ENCODE data around the gene PPFIA1. TPM values are rescaled to one million over a fixed set of nuclear protein-coding genes. Genes with fewer than 3 reads are reported as not detected.

Gene PPFIA1
- total RNA-seq, 6 experiments from 2014 or later: 29.4 to 40.0 (median 32.7) TPM

DNA sequence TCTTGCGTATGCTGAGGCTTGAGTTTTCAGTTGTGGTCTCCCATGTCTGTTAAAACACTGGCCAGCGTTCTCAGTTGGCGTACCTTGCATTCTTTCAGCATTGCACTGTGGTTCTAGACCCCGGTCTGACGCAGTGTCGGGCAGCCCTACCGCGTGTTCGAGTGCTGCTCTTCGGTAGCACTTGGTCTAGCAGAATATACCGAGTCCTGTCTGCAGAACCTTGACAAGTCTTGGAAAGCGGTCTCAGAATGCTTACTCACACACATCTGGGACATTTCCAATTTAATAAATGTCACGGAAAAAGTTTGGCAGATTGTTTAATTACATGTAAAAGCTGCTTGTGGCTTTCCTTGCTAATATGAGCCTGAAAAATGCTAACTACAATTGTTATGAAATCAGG is 32.6 kb downstream of the PPFIA1 start:
- TF ChIP-seq, protein P1, sequence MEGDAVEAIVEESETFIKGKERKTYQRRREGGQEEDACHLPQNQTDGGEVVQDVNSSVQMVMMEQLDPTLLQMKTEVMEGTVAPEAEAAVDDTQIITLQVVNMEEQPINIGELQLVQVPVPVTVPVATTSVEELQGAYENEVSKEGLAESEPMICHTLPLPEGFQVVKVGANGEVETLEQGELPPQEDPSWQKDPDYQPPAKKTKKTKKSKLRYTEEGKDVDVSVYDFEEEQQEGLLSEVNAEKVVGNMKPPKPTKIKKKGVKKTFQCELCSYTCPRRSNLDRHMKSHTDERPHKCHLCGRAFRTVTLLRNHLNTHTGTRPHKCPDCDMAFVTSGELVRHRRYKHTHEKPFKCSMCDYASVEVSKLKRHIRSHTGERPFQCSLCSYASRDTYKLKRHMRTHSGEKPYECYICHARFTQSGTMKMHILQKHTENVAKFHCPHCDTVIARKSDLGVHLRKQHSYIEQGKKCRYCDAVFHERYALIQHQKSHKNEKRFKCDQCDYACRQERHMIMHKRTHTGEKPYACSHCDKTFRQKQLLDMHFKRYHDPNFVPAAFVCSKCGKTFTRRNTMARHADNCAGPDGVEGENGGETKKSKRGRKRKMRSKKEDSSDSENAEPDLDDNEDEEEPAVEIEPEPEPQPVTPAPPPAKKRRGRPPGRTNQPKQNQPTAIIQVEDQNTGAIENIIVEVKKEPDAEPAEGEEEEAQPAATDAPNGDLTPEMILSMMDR (IDR thresholded peaks at IDR 0.05): no peak
- H3K4me1 Mint-ChIP-seq (ENCODE audit: low read depth): peaks cover 51% of the 10 kb centered on the region
- H3K27ac Mint-ChIP-seq: no peak overlapping the region
- H3K9me3 Mint-ChIP-seq: no peaks in the 10 kb centered on the region
- DNase-seq: no peak
- H3K4me3 Mint-ChIP-seq: no peak overlapping the region
- H3K36me3 Mint-ChIP-seq (ENCODE audit: low read depth): 0 out of 2 replicates have a peak, but pooled peaks cover 4% of the 10 kb centered on the region
- H3K27me3 Mint-ChIP-seq (ENCODE audit: insufficient read depth): peaks cover 1% of the 10 kb centered on the region; the same call in 1 of the 2 replicates

DNA sequence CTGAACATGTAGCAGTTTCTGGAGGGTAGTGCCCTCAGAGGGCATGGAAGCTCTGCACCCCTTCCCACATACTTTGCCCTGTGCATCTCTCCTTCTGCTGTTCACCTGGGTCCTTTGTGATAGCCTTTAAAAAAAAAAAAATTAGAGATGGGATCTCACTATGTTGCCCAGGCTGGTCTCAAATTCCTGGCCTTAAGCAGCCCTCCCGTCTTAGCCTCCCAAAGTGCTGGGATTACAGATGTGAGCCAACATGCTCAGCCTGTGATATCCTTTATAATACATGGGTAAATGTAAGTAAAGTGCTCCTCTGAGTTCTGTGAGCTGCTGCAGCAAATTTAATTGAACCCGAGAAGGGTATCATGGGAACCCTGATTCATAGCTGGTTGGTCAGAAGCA is 33.7 kb downstream of the PPFIA1 start:
- Mint-ChIP-seq H3K27ac (no peak overlapping the region), H3K4me1 (ENCODE audit: low read depth) (peaks cover 44% of the 10 kb centered on the region), H3K27me3 (ENCODE audit: insufficient read depth) (peaks cover 1% of the 10 kb centered on the region; the same call in 1 of the 2 replicates), H3K4me3 (no peak overlapping the region), H3K9me3 (no peaks in the 10 kb centered on the region), H3K36me3 (ENCODE audit: low read depth) (0 out of 2 replicates have a peak, but pooled peaks cover 4% of the 10 kb centered on the region)
- TF ChIP-seq, protein P1 (IDR thresholded peaks at IDR 0.05): no peak
- no peak for DNase-seq

DNA sequence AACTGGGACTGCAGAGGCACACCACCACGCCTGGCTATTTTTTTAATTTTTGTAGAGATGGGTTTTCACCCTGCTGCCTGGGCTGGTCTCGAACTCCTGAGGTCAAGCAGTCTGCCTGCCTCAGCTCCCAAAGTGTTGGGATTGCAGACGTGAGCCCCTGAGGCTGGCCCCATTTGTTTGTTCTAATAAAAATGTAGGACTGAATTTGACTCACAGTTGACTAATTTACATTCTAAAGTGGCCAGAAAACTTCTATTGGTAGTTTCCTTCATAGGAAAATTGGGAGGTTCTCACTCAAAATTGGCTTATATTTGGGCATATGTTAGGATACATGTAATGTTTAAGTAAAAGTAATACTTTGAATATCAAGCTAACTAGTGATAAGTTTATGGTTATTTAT is 35.0 kb downstream of the PPFIA1 start:
- TF ChIP-seq, protein P1 (IDR thresholded peaks at IDR 0.05): no peak
- no peak for DNase-seq
- peaks cover 44% of the 10 kb centered on the region for H3K4me1 Mint-ChIP-seq (ENCODE audit: low read depth)
- peaks cover 9% of the 10 kb centered on the region; the same call in 1 of the 2 replicates for H3K36me3 Mint-ChIP-seq (ENCODE audit: low read depth)
- no peak overlapping the region for H3K4me3 Mint-ChIP-seq
- no peak overlapping the region for H3K27ac Mint-ChIP-seq
- peaks cover 1% of the 10 kb centered on the region; the same call in 1 of the 2 replicates for H3K27me3 Mint-ChIP-seq (ENCODE audit: insufficient read depth)
- no peaks in the 10 kb centered on the region for H3K9me3 Mint-ChIP-seq

DNA sequence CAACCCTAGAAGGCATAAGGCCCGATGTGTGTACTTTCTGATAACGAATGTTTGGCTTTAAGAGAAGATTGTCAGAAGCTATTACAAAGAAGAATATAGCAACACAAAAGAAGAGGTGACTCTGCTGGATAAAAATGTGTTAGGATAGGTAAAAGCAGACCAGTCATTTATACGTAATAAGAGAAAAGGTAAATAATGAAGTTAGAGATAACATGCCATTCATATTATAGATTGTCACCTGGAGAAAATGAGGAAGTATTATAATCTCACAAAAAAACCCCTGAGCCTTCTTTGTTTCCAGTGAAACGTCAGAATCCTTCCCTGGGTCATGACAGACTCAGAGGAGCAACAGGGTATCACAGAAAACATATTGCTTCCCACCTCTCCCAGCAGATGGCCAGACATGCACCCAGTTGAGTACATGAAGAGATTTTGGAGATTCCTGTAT is 36.1 kb downstream of the PPFIA1 start:
- no peaks in the 10 kb centered on the region for H3K27me3 Mint-ChIP-seq (ENCODE audit: insufficient read depth)
- peaks cover 5% of the 10 kb centered on the region; the same call in 1 of the 2 replicates for H3K36me3 Mint-ChIP-seq (ENCODE audit: low read depth)
- TF ChIP-seq, protein P1 (IDR thresholded peaks at IDR 0.05): no peak
- H3K4me1 Mint-ChIP-seq (ENCODE audit: low read depth): peaks cover 48% of the 10 kb centered on the region
- no peak for DNase-seq
- H3K4me3 Mint-ChIP-seq: no peak overlapping the region
- H3K27ac Mint-ChIP-seq: peak overlapping the region; percentile 53
- H3K9me3 Mint-ChIP-seq: no peaks in the 10 kb centered on the region

DNA sequence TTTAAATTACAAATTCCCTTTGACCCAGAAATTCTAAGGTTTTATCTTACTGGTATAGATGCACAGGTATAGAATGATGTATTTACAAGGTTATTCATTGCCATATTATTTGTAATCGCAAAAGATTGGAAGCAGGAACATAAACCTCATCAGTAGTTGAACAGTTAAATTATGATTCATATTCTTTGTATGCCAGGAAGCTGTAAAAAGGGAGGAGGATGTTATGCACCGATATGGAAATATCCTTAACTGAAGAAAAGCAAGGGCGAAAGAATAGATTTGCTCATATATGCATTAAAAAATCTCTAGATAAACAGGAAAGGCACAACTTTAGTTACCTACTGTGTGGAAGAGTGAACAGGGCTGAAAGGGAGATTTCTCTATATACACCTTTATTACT is 36.7 kb downstream of the PPFIA1 start:
- TF ChIP-seq, protein P1 (IDR thresholded peaks at IDR 0.05): no peak
- H3K36me3 Mint-ChIP-seq (ENCODE audit: low read depth): peaks cover 5% of the 10 kb centered on the region; the same call in 1 of the 2 replicates
- 0 out of 2 replicates have a peak overlapping the region, but pooled peaks have one; percentile 5 for H3K4me3 Mint-ChIP-seq
- H3K9me3 Mint-ChIP-seq: no peaks in the 10 kb centered on the region
- peaks cover 45% of the 10 kb centered on the region for H3K4me1 Mint-ChIP-seq (ENCODE audit: low read depth)
- no peak for DNase-seq
- peak overlapping the region; percentile 53 for H3K27ac Mint-ChIP-seq
- H3K27me3 Mint-ChIP-seq (ENCODE audit: insufficient read depth): no peaks in the 10 kb centered on the region
